SIG-M5 (cell line): Measurements from ENCODE around the gene HNRNPAB.
"Not testable (repeated sequence)": the region's sequence is repeated elsewhere in the genome, so short reads cannot be mapped to it uniquely, and the experiment has no call there.

Experiments used
- DNase-seq: peaks from one replicate; lab custom pipeline; 2025; lab: John Stamatoyannopoulos, UW

The HNRNPAB gene

DNA sequence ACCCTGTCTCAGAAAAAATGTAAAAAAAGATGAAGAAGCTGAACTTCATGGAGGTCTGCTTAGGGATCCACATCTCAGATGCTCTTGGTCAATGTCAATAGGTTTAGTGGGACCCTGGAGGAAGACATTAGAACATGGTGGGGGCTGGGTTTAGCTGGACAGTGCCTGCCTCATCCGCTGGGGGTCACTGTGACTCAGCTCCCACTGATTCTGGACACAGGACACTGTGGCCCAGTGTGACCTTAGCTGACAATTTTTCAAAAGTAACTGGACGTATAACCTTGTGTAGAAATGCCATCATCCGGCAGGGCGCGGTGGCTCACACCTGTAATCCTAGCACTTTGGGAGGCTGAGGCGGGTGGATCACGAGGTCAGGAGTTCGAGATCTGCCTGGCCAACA is 7.3 kb upstream of the HNRNPAB start:
- no peak for DNase-seq

DNA sequence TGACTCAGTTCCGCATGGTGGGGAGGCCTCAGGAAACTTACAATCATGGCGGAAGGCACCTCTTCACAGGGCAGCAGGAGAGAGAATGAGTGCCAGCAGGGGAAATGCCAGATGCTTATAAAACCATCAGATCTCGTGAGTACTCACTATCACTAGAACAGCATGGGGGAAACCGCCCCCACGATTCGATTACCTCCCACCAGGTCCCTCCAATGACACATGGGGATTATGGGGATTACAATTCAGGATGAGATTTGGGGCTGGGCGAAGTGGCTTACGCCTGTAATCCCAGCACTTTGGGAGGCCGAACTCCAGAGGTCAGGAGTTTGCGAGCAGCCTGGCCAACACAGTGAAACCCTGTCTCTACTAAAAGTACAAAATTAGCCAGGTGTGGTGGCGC is 6.2 kb upstream of the HNRNPAB start:
- DNase-seq, result not testable (repeated sequence)

DNA sequence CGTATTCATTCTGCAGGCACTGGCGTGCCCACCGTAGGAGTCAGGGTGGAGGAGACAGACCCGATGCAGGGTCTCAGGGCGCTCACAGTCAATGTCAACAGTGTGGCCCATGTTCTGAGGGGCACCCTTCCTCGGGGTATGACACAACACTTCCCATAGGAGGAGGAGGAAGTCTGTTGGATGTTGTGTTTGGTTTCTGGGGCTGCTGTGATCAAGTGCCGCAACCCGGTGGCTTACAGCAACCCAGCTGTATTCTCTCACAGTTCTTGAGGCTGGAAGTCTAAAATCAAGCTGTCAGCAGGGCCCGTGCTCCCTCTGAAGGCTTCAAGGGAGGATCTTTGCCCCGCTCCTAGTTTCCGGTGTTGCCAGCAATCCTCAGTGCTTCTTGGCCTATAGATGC is 5.6 kb upstream of the HNRNPAB start:
- DNase-seq, result no peak

DNA sequence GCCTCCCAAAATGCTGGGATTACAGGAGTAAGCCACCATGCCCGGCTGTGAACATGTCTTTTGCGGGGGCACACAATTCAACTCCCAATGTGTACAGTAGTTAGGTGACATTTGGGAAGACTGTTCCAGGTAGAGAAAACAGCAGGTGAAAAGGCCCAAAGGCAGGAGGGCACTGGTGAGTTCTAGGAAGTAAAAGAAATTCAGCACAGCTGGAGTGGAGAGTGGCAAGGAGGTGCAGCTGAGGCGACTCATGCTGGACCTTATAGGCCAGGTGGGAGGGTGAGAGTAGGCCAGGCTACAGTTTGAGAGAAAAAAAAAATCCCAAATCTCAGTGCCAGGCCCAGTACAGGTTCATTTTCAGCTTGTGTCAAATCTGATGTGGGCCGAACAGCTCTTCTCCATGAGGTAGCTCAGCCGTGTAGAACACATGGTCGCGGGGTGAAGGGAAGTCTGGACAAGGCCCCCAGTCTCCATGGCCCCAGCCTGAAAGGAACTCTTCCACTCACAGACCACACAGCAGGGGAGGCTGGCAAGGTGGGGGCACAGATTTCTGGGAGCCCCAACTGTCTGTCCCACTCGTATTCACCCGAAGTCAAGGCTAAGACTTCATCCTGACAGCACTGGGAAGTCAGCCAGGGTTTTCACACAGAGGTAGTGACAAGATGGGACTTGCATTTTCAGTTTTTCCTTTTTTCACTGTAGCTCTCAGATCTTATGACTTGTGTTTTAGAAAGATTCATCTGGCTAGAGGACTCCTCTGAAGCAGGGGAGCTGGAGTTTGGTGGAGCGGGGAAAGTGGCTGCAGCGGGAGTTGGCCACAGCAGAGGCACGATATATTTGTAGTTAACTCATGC is 4.5 kb upstream of the HNRNPAB start:
- DNase-seq, result no peak

DNA sequence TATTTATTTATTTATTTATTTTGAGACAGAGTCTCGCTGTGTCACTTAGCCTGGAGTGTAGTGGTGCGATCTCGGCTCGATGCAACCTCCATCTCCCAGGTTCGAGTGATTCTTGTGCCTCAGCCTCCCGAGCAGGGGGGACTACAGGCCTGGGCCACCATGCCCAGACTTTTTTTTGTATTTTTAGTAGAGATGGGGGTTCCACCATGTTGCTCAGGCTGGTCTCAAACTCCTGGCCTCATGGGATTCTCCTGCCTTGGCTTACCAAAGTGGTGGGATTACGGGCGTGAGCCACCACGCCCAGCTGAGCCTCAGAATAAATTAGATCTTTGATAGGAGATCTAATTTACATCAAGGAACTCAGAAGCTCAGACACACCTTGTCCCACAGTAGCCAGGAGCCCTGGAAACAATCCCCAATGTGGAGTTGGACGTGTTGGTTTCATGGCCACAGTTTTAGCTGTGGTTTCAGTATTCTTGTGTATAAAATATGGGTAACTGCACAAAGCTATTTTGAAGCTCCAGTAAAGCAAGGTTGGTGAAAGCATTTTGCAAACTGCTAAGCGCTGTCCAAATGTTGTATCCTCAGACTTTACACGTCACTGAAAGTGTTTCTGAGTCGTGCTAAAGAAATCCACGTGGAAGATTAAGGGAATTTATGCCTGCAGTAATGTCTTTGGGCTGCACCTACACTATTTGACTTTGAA is 3.0 kb upstream of the HNRNPAB start:
- no peak for DNase-seq

DNA sequence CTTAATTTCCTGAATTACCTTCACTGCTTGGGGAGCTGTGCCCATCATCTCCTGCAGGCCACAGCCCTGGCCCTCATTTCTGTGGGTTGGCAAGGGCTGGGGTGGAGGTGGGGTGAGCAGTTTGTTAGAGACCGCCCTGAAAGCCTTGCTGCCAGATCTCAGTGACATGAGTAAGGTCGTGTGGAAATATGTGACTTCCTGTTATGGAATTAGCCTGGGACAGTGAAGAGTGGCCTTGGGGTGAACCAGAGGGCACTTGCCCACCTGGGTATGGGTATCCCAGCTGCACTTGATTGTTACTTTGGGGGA is 2.5 kb upstream of the HNRNPAB start:
- no peak for DNase-seq

DNA sequence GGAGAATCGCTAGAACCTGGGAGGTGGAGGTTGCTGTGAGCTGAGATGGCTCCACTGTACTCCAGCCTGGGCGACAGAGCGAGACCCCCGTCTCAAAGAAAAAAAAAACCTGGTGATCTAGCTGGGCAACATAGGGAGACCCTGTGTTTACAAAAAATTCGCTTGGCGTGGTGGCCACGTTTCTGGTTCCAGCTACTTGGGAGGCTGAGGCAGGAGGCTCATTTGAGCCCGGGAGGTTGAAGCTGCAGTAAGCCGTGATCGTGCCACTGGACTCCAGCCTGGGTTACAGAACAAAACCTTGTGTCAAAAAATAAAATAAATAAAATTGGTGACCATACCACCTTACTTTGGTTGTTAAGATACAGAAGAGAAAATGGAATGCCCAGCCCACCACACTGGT is 1.8 kb upstream of the HNRNPAB start:
- no peak for DNase-seq

DNA sequence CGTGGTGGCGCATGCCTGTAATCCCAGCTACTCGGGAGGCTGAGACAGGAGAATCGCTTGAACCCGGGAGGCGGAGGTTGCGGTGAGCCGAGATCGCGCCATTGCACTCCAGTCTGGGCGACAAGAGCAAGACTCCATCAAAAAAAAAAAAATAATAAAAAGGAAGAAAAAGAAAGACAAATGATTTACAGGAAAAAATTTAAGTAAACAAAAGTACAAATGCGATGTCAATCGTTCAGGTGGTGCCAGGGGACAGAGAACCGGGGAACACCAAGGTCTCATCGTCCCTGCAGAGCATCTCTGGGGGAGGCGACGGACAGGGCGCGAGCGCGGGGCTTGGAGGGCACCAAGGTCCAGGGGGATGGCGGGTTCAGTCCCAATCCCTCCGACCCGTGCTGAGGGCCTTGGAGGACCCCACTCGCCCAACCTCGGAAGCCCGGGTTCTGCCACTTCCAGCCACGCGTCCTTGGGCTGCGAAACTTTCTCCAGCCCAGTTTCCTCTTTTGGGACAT is 607 bp upstream of the HNRNPAB start:
- DNase-seq, result no peak

DNA sequence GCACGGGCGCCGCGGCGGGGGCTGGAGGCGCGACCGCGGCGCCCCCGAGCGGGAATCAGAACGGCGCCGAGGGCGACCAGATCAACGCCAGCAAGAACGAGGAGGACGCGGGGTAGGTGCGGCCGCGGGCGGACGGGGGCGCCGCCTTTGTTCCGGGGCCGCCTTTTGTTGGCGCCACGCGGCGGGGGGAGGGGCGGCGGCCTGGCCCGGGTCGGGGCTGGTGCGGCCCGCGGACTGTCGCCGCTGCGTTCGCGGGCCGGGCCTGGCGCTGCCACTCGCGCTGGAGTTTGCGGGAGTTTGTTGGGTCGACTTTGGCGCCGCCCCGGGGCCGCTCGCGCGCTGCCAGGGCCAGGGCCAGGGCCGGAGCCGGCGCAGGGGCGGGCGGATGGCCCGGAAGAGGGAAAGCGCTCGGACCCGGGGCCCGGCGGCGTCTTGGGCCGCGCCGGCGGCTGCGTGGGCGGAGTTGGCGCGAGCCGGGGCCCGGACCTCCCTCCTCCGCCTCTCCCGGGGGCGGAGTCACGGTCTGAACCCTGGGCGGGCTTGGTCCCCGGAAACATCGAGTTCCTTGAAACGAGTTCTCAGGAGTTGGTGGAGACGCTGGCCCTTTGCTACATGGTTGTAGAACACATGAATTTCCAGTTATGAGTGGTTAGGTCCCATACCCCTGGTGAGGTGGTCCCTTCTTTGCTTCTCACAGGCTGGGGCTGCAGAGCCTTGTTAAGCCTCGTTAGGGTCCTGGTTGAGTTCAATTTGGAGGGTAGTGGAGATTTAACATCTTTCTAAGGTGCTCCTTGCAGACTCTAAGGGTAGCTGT is 809 bp downstream of the HNRNPAB start:
- no peak for DNase-seq

DNA sequence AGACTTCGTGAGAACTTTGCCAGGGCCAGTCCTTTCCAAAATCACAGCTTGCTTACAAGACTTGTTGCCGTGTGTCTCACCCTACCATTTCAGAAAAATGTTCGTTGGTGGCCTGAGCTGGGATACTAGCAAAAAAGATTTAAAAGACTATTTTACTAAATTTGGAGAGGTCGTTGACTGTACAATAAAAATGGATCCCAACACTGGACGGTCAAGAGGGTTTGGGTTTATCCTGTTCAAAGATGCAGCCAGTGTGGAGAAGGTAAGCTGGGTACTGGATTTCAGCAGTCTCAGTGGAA is 1.4 kb downstream of the HNRNPAB start:
- DNase-seq, result no peak

DNA sequence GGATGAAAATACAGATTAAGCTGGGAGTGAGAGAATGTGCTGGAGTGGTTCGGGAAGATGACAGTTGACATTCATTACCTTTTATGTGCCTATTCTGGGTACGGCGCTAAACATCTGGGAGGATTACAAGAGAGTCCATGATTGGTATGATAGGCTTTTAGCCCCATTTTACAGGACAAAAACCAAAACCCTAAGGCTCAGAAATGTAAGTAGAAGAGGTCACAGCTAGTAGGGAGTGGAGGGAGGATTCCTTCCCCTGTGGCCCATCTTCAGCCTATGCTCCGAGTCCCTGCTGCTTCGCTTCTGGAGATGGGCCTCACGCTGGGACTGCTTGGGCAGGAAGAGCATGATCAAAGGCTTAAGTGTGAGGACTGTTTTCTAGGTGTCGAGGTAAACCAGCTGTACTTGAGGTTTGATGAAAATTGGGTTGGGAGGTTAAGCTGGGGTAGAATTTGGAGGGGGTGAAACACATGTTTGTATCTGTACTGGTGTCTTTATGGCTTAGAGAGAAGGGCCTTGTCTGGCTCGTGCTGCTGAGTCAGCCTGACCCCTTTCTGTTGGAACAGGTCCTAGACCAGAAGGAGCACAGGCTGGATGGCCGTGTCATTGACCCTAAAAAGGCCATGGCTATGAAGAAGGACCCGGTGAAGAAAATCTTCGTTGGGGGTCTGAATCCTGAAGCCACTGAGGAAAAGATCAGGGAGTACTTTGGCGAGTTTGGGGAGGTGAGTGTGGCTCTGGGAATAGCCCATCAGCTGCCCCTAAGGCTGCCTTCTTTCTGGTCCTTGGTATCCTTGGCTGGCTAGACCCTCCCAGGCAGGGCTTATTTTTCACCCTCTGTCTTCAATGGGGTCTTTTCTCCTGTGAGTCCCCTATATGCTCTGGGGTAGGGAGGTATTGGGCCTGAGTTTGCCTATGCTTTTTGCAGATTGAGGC is 2.1 kb downstream of the HNRNPAB start:
- no peak for DNase-seq

DNA sequence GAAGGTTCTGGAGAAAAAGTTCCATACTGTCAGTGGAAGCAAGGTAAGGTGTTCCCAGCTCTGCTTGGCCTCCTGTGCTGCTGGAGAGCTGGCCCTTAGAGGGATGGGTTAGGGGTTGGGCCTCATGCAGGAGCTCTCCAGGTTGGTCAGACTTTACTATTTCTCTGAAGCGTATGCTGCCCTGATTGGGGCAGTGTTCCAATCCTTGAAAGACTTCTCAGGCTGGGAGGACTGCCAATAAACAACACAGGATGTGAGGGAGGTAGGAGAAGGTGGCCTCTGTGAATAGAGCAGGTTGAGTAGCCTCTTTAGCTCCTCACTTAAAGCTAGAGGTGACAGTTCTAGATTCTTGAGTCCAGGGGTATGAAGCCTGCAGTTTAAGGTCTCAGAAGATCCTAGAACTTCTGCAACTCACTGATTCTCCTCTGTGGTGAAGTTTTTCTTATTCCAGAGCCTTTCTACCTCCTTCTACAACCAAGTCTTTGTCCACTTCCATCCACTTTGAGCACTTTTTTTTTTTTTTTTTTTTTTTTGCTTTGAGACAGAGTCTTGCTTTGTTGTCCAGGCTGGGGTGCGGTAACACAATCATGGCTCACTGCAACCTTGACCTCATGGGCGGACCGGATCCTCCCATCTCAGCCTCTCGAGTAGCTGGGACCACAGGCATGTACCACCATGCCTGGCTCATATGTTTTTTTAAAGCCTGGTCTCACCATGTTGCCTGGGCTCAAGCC is 3.0 kb downstream of the HNRNPAB start:
- DNase-seq, result no peak

DNA sequence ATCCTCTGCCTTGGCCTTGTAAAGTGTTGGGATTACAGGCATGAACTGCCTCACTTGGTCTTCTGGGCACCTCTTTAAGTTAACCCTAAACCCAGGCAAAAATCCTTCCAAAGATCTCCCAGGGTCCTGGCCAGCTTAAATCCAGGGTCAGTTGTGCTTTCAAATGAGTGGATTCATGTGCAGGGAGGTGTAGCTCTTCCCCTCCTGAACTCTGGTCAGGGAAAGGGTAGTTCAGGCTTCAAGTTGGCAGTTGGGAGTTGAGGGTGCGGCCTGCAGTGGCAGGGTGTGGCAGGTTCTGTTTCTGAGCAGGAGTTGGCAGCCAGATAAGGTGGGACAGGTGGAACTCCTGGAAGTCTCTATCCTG is 3.6 kb downstream of the HNRNPAB start:
- DNase-seq, result no peak

DNA sequence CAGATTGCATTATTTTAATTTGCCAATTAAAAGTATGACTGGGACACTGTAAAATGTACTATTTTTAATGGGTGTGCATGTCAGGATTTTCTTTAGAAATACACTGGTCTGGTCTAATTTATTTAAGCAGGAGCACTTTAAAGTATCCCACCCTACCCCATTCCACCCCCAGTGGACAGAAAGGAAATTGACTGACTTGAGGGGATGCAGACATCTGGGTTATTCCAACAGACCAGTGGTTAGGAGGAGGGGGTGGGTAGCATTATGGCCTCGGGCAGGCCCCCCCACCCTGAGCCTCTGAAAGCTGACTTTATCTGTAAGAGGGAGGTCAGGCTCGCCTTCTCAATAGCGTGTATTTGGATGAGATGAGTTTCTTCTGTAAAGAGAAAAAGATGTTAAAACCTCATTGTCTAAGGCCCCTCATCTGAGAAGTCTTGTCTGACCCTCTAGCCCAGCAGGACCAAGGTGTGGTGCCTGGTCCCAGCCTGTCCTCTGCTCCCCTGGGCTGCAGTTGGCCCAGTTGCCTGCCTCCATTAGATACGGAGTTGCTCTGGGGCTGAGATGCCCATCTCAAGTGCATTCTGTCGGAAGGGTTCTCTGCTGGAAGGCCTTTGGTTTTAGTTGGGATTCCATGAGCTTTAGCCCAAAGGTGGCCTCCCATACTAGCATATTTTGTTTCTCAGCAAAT is 4.4 kb downstream of the HNRNPAB start:
- no peak for DNase-seq

DNA sequence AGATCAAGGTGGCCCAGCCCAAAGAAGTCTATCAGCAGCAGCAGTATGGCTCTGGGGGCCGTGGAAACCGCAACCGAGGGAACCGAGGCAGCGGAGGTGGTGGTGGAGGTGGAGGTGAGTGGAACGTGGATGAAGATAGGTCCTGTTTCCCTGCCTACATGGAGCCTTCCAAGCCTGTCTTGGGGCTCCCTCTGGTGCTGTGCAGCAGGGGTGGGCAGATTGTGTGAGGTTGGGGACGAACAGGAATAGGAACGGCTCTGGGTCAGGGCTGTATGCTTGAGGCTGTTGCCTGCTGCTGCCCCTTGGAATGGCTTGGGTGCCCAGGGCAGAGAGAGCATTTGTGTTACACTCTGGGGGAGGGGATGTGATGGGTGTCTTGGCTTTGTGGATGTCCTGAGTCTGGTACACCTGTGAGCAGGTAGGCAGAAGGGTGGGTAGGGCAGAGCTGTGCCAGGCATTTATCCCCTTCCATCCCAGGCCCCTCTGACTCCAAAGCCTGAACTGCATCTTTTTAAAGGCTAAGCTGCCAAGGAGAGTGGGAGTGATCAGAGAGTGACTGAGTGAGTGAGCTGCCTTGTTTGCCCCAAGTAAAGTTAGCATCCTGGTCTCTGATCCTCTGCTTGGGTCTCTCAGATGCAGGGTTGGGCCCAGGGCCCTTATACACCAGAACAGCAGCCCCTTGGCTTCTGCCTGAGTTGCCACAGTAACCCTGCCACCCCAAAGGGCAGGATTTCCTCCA is 5.2 kb downstream of the HNRNPAB start:
- DNase-seq, result no peak

DNA sequence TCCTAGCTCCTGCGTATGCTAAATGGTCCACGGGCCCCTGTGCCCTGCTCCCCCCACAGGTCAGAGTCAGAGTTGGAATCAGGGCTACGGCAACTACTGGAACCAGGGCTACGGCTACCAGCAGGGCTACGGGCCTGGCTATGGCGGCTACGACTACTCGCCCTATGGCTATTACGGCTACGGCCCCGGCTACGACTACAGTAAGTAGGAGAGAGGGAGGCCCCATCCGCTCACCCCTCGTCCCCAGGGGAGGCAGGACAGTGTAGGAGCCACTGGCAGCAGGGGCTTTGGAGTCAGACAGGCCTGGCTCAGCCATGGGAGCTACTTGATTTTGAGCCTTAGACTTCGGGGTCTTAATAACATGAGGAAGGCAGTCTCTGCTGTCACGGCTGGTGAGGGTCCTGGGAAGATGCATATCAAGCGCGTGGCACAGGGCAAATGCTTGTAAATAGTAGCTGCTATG is 5.8 kb downstream of the HNRNPAB start:
- no peak for DNase-seq

DNA sequence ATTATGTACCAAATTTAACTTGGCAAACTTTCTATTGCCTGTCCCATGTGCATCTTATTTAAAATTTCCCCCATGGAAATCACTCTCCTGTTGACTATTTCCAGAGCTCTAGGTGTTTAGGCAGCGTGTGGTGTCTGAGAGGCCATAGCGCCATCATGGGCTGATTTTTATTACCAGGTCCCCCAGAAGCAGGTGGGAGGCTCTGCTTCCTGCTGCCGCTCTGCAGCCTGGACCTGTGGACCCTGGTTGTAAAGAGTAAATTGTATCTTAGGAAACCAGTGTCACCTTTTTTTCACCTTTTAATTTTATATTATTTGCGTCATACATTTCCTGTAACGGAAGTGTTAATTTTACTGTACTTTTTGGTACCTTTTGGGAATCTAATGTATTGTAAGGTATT is 6.4 kb downstream of the HNRNPAB start:
- DNase-seq, result no peak

DNA sequence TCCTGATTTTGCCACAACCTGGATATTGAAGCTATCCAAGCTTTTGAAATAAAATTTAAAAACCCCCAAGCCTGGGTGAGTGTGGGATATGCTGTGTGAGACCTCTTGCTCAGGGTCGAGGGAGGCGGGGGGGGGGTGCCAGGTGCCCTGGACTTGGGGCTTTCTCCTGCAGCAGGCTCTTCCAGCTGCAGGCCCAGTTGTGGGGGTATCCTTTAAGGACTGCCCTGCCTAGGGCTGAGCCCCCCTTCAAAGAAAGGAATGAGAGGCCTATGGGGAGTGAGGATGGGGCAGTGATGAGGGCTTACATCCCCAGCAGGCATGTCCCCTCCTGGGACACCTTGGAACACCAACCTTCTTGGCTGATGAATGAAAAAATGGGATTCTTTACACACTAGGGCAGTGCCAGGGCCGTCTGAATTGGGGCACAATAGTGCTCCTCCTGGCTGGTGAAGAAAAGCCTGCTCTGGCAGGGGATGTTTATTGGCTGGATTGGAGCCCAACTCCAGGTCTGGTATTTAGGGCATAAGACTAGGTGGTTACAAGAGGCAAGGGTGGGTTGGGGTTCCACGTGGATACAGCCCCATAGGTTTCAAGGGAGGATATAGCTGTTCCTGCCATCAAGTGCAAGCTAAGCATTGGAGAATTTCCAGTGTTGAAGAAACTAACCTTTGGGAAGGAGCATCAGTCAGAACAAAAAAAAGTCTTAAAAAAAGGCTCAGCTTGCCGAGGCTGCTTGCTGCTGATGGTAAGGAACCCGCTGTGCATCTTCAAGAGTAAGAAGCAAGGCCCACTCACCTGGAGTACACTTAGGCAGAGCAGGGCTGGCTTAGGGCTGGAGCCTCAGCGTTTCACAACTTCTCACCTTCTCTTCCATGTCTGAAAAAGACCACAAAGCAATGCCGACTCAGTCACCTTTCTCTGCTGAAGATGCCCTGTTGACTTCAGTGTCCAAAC is 7.0 kb downstream of the HNRNPAB start:
- DNase-seq, result no peak
